Liver (tissue), 9 donors: ENCODE data around the gene PNLIPRP2. TPM values are rescaled to one million over a fixed set of nuclear protein-coding genes. Genes with fewer than 3 reads are reported as not detected.

ENCODE experiments used
- DNase-seq: peaks from one replicate; pipeline ENCODE4 v3.0.0-alpha.2; 2017; ENCODE audit warnings: low spot score
- H3K27ac ChIP-seq, 2 donors: one replicate each; pipeline ENCODE4 v1.7.0; 2013; ENCODE audit warnings: inconsistent platforms in 2 of 2, low read length in 2 of 2, control low read depth in 1 of 2, low read depth in 1 of 2, mild to moderate bottlenecking in 1 of 2
- H3K27me3 ChIP-seq, 4 donors: one replicate each; pipeline versions ENCODE4 v1.6.1 to v1.7.0; 2013; ENCODE audit warnings: low read length in 3 of 4, inconsistent platforms in 1 of 4, mild to moderate bottlenecking in 1 of 4, moderate library complexity in 1 of 4; ENCODE audit not compliant: control insufficient read depth in 4 of 4, insufficient read depth in 4 of 4
- H3K36me3 ChIP-seq, 4 donors: one replicate each; pipeline versions ENCODE4 v1.6.1 to v1.7.0; 2013; ENCODE audit warnings: low read length in 3 of 4, mild to moderate bottlenecking in 3 of 4, low read depth in 1 of 4, moderate library complexity in 1 of 4; ENCODE audit not compliant: control insufficient read depth in 4 of 4, insufficient read depth in 3 of 4
- H3K4me1 ChIP-seq, 4 donors: one replicate each; pipeline versions ENCODE4 v1.6.1 to v1.7.0; 2013; ENCODE audit warnings: low read length in 3 of 4, mild to moderate bottlenecking in 3 of 4, moderate library complexity in 1 of 4; ENCODE audit not compliant: control insufficient read depth in 4 of 4, insufficient read depth in 4 of 4
- H3K4me3 ChIP-seq, 3 donors: one replicate each; pipeline versions ENCODE4 v1.6.1 to v1.7.0; 2013; ENCODE audit warnings: low read length in 3 of 3, control low read depth in 1 of 3, low read depth in 1 of 3, mild to moderate bottlenecking in 1 of 3
- H3K9ac ChIP-seq, 2 donors: one replicate each; pipeline ENCODE4 v1.7.0; 2013; ENCODE audit warnings: low read length in 2 of 2, mild to moderate bottlenecking in 2 of 2, moderate library complexity in 2 of 2, control low read depth in 1 of 2, low read depth in 1 of 2
- H3K9me3 ChIP-seq, 4 donors: one replicate each; pipeline versions ENCODE4 v1.6.1 to v1.7.0; 2013; ENCODE audit warnings: low read length in 3 of 4; ENCODE audit not compliant: control insufficient read depth in 4 of 4
- CTCF ChIP-seq: fragments of 150-350 bp; IDR thresholded peaks from 2 replicates; pipeline ENCODE4 v1.5.1; 2017; ENCODE audit warnings: improper control_type of control experiment, low read depth, low read length; ENCODE audit not compliant: missing input control
- FOXA1 ChIP-seq: IDR thresholded peaks from 2 replicates; pipeline ENCODE4 v1.6.1; 2016; ENCODE audit warnings: antibody characterized with exemption
- FOXA2 ChIP-seq: IDR thresholded peaks from 2 replicates; pipeline ENCODE4 v1.6.1; 2016; ENCODE audit warnings: antibody characterized with exemption
- GABPA ChIP-seq, 2 donors: IDR thresholded peaks in 1 of 2; conservative IDR thresholded peaks in 1 of 2; 2 replicates each; pipeline ENCODE4 v1.6.1; 2016; ENCODE audit warnings: antibody characterized with exemption in 2 of 2, mild to moderate bottlenecking in 1 of 2, moderate library complexity in 1 of 2
- HNF4G ChIP-seq: IDR thresholded peaks from 2 replicates; pipeline ENCODE4 v1.6.1; 2016; ENCODE audit warnings: antibody characterized with exemption
- JUND ChIP-seq, 2 donors: IDR thresholded peaks; 2 replicates each; pipeline ENCODE4 v1.6.1; 2016; ENCODE audit warnings: antibody characterized with exemption in 2 of 2
- MAX ChIP-seq: IDR thresholded peaks from 2 replicates; pipeline ENCODE4 v1.6.1; 2016; ENCODE audit warnings: antibody characterized with exemption
- RAD21 ChIP-seq, 2 donors: IDR thresholded peaks; 2 replicates each; pipeline ENCODE4 v1.6.1; 2016; ENCODE audit warnings: antibody characterized with exemption in 2 of 2, mild to moderate bottlenecking in 2 of 2
- RXRA ChIP-seq, 2 donors: IDR thresholded peaks; 2 replicates each; pipeline ENCODE4 v1.6.1; 2017 to 2018; ENCODE audit warnings: antibody characterized with exemption in 2 of 2, mild to moderate bottlenecking in 1 of 2
- SP1 ChIP-seq: IDR thresholded peaks from 2 replicates; pipeline ENCODE4 v1.6.1; 2018; ENCODE audit warnings: antibody characterized with exemption, mild to moderate bottlenecking
- YY1 ChIP-seq: IDR thresholded peaks from 2 replicates; pipeline ENCODE4 v1.6.1; 2016; ENCODE audit warnings: antibody characterized with exemption, mild to moderate bottlenecking
- ZBTB33 ChIP-seq: IDR thresholded peaks from 2 replicates; pipeline ENCODE4 v1.6.1; 2016; ENCODE audit warnings: antibody characterized with exemption
- WGBS: extraction: QIAGEN DNeasy Blood & Tissue Kit; methylation state at CpG from one replicate; pipeline ENCODE4 v1.1.7; 2013; 5-methylcytosine and 5-hydroxymethylcytosine counted together
- polyA plus RNA-seq, 2 donors: library from polyadenylated mRNA; stranded (reverse) in 1 of 2; unstranded in 1 of 2; fragments of 200-250 nt in 1 of 2; fragments of >200 nt in 1 of 2; fragmentation: Nextera tagmentation in 1 of 2; extraction: Ambion mirVana in 1 of 2; gene quantifications; one replicate each; pipeline versions ENCODE4 v1.2.1 to v1.2.3, GENCODE V29; 2013 to 2015
- total RNA-seq, 2 donors: library from RNA; depleted of rRNA; stranded (reverse); fragments of >200 nt; gene quantifications; one replicate each; pipeline ENCODE4 v1.2.3, GENCODE V29; 2014
- TF ChIP-seq, protein P1 (sequence below): IDR thresholded peaks from 2 replicates; pipeline ENCODE4 v1.6.1; 2016; ENCODE audit warnings: antibody characterized with exemption, mild to moderate bottlenecking
- donor health status: healthy.
- donor health status: healthy.
- donor health status: healthy.
- donor health status: healthy.
- donor health status: healthy.

PNLIPRP2 gene
- total and polyA plus RNA-seq, 4 donors, result not detected

- no peak for TF ChIP-seq FOXA2
- no peak for TF ChIP-seq RXRA (IDR thresholded peaks at IDR 0.05)
- no peak for TF ChIP-seq JUND (IDR thresholded peaks at IDR 0.05)
Measured at GRCh38 chr10:116632596-116633215, 12.0 kb downstream of the PNLIPRP2 start (continued).

- WGBS, result 91% methylated on average over 8 of the region's 8 CpGs
- Histone ChIP-seq H3K9ac (no peak overlapping the region), H3K27ac (no peak overlapping the region), H3K4me3 (no peak overlapping the region), H3K36me3 (no peaks in the 10 kb centered on the region), H3K27me3 (peaks cover 0 to 5% (median 1%) of the 10 kb centered on the region in 4 donors), H3K9me3 (no peaks in the 10 kb centered on the region), H3K4me1 (no peaks in the 10 kb centered on the region)
- no peak for DNase-seq
- TF ChIP-seq SP1, result no peak
- TF ChIP-seq JUND (IDR thresholded peaks at IDR 0.05), result no peak
- TF ChIP-seq YY1, result no peak
- TF ChIP-seq GABPA (IDR thresholded peaks at IDR 0.05 in 1 of 2, conservative IDR thresholded peaks at IDR 0.05 in 1 of 2), result no peak
- no peak for TF ChIP-seq RXRA (IDR thresholded peaks at IDR 0.05)
- no peak for TF ChIP-seq FOXA1
- TF ChIP-seq ZBTB33, result no peak
- TF ChIP-seq FOXA2, result no peak
- TF ChIP-seq CTCF, result no peak
- TF ChIP-seq MAX, result no peak
- no peak for TF ChIP-seq HNF4G
- TF ChIP-seq, protein P1, sequence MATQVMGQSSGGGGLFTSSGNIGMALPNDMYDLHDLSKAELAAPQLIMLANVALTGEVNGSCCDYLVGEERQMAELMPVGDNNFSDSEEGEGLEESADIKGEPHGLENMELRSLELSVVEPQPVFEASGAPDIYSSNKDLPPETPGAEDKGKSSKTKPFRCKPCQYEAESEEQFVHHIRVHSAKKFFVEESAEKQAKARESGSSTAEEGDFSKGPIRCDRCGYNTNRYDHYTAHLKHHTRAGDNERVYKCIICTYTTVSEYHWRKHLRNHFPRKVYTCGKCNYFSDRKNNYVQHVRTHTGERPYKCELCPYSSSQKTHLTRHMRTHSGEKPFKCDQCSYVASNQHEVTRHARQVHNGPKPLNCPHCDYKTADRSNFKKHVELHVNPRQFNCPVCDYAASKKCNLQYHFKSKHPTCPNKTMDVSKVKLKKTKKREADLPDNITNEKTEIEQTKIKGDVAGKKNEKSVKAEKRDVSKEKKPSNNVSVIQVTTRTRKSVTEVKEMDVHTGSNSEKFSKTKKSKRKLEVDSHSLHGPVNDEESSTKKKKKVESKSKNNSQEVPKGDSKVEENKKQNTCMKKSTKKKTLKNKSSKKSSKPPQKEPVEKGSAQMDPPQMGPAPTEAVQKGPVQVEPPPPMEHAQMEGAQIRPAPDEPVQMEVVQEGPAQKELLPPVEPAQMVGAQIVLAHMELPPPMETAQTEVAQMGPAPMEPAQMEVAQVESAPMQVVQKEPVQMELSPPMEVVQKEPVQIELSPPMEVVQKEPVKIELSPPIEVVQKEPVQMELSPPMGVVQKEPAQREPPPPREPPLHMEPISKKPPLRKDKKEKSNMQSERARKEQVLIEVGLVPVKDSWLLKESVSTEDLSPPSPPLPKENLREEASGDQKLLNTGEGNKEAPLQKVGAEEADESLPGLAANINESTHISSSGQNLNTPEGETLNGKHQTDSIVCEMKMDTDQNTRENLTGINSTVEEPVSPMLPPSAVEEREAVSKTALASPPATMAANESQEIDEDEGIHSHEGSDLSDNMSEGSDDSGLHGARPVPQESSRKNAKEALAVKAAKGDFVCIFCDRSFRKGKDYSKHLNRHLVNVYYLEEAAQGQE, result no peak
- no peak for TF ChIP-seq RAD21 (IDR thresholded peaks at IDR 0.05)
Measured at GRCh38 chr10:116633216-116633600, 12.5 kb downstream of the PNLIPRP2 start.
